Panc1 (cell line): Measurements from ENCODE around the gene PIGU. TPM values are rescaled to one million over a fixed set of nuclear protein-coding genes. Genes with fewer than 3 reads are reported as not detected.

Experiments used
- ATAC-seq: fragments of 200-7000 bp; cut with Tn5 transposase; 2 replicates; pipeline ENCODE4 v1.9.1; 2020; ENCODE audit warnings: mild to moderate bottlenecking, moderate library complexity
- BruUV-seq: library from RNA; stranded (reverse); fragments of 400-500 nt; replicated peaks from 2 replicates; lab custom pipeline; 2021; lab: Mats Ljungman, UMichigan
- CTCF ChIA-PET: fragments of 300-600 bp; sonication (Branson Sonifier 250); formaldehyde crosslinking; loops from one replicate; lab custom pipeline; 2022; ENCODE audit warnings: antibody characterized with exemption; lab: Charles Lee
- POLR2A ChIA-PET: fragments of 300-600 bp; sonication (Branson Sonifier 250); formaldehyde crosslinking; loops from one replicate; lab custom pipeline; 2022; ENCODE audit warnings: antibody characterized with exemption; lab: Charles Lee
- DNase-seq: peaks from one replicate; pipeline ENCODE4 v3.0.0-alpha.2; 2010; ENCODE audit warnings: low read depth, low spot score
- H3K27ac ChIP-seq: 2 replicates; pipeline ENCODE4 v1.5.1; 2011; ENCODE audit warnings: mild to moderate bottlenecking, low read length, inconsistent platforms
- H3K27me3 ChIP-seq: fragments of 200-500 bp; sonication (Bioruptor generic); 2 replicates; pipeline ENCODE4 v1.6.0; 2014; ENCODE audit warnings: low read length, inconsistent platforms; ENCODE audit not compliant: control insufficient read depth, insufficient read depth
- H3K36me3 ChIP-seq: fragments of 200-500 bp; sonication (Bioruptor generic); 2 replicates; pipeline ENCODE4 v1.5.1; 2014; ENCODE audit warnings: inconsistent platforms, mild to moderate bottlenecking, low read length, moderate library complexity; ENCODE audit not compliant: control insufficient read depth, insufficient read depth
- H3K4me1 ChIP-seq: 2 replicates; pipeline ENCODE4 v1.5.1; 2011; ENCODE audit warnings: inconsistent platforms, mild to moderate bottlenecking, low read length, moderate library complexity; ENCODE audit not compliant: control insufficient read depth, insufficient read depth
- H3K4me3 ChIP-seq, 2 experiments: 2 replicates each; pipeline ENCODE4 v1.5.1; 2011 to 2012; ENCODE audit warnings: low read depth in 2 of 2, low read length in 2 of 2, mild to moderate bottlenecking in 2 of 2, inconsistent platforms in 1 of 2, moderate library complexity in 1 of 2
- H3K9me3 ChIP-seq: fragments of 200-500 bp; sonication (Bioruptor generic); 2 replicates; pipeline ENCODE4 v1.5.1; 2014; ENCODE audit warnings: low read depth, mild to moderate bottlenecking, inconsistent platforms, low read length, moderate library complexity; ENCODE audit not compliant: control insufficient read depth, insufficient read depth
- CTCF ChIP-seq: fragments of 450-650 bp; IDR thresholded peaks from 2 replicates; pipeline ENCODE4 v1.5.1; 2017; ENCODE audit warnings: mild to moderate bottlenecking
- POLR2AphosphoS5 ChIP-seq: IDR thresholded peaks from 2 replicates; pipeline ENCODE4 v1.6.1; 2012; ENCODE audit warnings: mild to moderate bottlenecking, low read depth, low read length, moderate library complexity
- REST ChIP-seq, 2 experiments: IDR thresholded peaks; 2 replicates each; pipeline ENCODE4 v1.6.1; 2011 to 2012; ENCODE audit warnings: low read depth in 2 of 2, control low read depth in 1 of 2, low read length in 1 of 2, mild to moderate bottlenecking in 1 of 2, moderate library complexity in 1 of 2; ENCODE audit not compliant: insufficient read depth in 1 of 2
- SIN3A ChIP-seq: IDR thresholded peaks from 2 replicates; pipeline ENCODE4 v1.6.1; 2012; ENCODE audit warnings: low read depth, mild to moderate bottlenecking, low read length, moderate library complexity, borderline replicate concordance; ENCODE audit not compliant: insufficient read depth
- TCF7L2 ChIP-seq: IDR thresholded peaks from 2 replicates; pipeline ENCODE4 v1.6.1; 2011; ENCODE audit warnings: mild to moderate bottlenecking, low read depth, low read length, inconsistent platforms
- in situ Hi-C: cut with HindIII; loops from 2 replicates; pipeline ENCODE4 v1.10.0; 2016; ENCODE audit warnings: low sequenced_read_pairs, low pct_unique_long_range_greater_than_20kb
- intact Hi-C: fragments of 100-400 bp; cut with micrococcal nuclease; formaldehyde crosslinking; loops from one replicate; pipeline ENCODE4 v1.10.0; 2022; ENCODE audit not compliant: unreplicated experiment
- total RNA-seq: library from RNA; stranded (reverse); gene quantifications from one replicate; pipeline ENCODE4 v1.2.1, GENCODE V29; 2021; ENCODE audit not compliant: unreplicated experiment

The PIGU gene
- total RNA-seq, 1 experiment from 2014 or later: 22.9 TPM

GRCh38 chr20:34627458-34627857 lies 49.4 kb downstream of the PIGU start:
- TF ChIP-seq REST (IDR thresholded peaks at IDR 0.05; ENCODE audit: insufficient read depth in 1 of 2, low read depth in 2 of 2, low read length in 1 of 2): no peak
- TF ChIP-seq TCF7L2: 0 out of 2 replicates have a peak, but pooled peaks have one; percentile 37
- TF ChIP-seq POLR2AphosphoS5: no peak
- no peak for TF ChIP-seq CTCF
- in situ Hi-C loops (no loop called here), intact Hi-C loops (no loop called here)
- Histone ChIP-seq H3K4me1 (peaks cover 13% of the 10 kb centered on the region), H3K27ac (no peak overlapping the region; the same call in 1 of the 2 replicates), H3K27me3 (no peaks in the 10 kb centered on the region), H3K36me3 (no peaks in the 10 kb centered on the region), H3K4me3 (no peak overlapping the region), H3K9me3 (no peaks in the 10 kb centered on the region)
- ATAC-seq (peak; percentile 80), DNase-seq (no peak)
- POLR2A ChIA-PET: no interaction called here
- CTCF ChIA-PET: no interaction called here
- no TSS peak for BruUV-seq

- Histone ChIP-seq H3K4me3 (no peak overlapping the region), H3K27ac (no peak overlapping the region), H3K27me3 (no peaks in the 10 kb centered on the region), H3K9me3 (no peaks in the 10 kb centered on the region), H3K4me1 (peaks cover 13% of the 10 kb centered on the region), H3K36me3 (no peaks in the 10 kb centered on the region)
- no peak for ATAC-seq
- DNase-seq: no peak
- in situ Hi-C loops: no loop called here
- no peak for TF ChIP-seq TCF7L2
- TF ChIP-seq REST (IDR thresholded peaks at IDR 0.05; ENCODE audit: insufficient read depth in 1 of 2, low read depth in 2 of 2, low read length in 1 of 2): no peak
- no peak for TF ChIP-seq POLR2AphosphoS5
- TF ChIP-seq SIN3A: no peak
- TF ChIP-seq CTCF: no peak
- CTCF ChIA-PET: no interaction called here
- BruUV-seq: no TSS peak
- intact Hi-C loops: no loop called here
- POLR2A ChIA-PET: no interaction called here
Measured at GRCh38 chr20:34626992-34627391, 49.9 kb downstream of the PIGU start.
